GM18858 (cell line): ENCODE results near the gene ZC3H11A.

Experiments
- ATAC-seq: cut with Tn5 transposase; IDR thresholded peaks from one replicate; pipeline ENCODE4 v1.9.1; 2021; ENCODE audit not compliant: unreplicated experiment

ZC3H11A gene

GRCh38 chr1:203839081-203839480, 43.7 kb downstream of the ZC3H11A start:
- ATAC-seq, result no peak

GRCh38 chr1:203840208-203840808, 44.9 kb downstream of the ZC3H11A start:
- ATAC-seq, result no peak

GRCh38 chr1:203842559-203842876, 47.1 kb downstream of the ZC3H11A start:
- no peak for ATAC-seq

GRCh38 chr1:203843435-203843834, 48.0 kb downstream of the ZC3H11A start:
- ATAC-seq, result no peak
